HCT116 (cell line): ENCODE data around the gene SMIM44. TPM values are rescaled to one million over a fixed set of nuclear protein-coding genes. Genes with fewer than 3 reads are reported as not detected.
A peak's percentile ranks its signal among the peaks of the same experiment; 100 is the strongest.

Source experiments
- ATAC-seq: fragments of 200-7000 bp; cut with Tn5 transposase; 2 replicates; pipeline ENCODE4 v1.9.1; 2020; ENCODE audit warnings: mild to moderate bottlenecking, moderate library complexity
- BruUV-seq: library from RNA; stranded (reverse); fragments of 400-500 nt; replicated peaks from 2 replicates; lab custom pipeline; 2021; lab: Mats Ljungman, UMichigan
- CTCF ChIA-PET: fragments of 300-600 bp; sonication (Branson Sonifier 250); formaldehyde crosslinking; loops from one replicate; lab custom pipeline; 2021; ENCODE audit warnings: antibody characterized with exemption; lab: Charles Lee
- POLR2A ChIA-PET: fragments of 300-600, 350-600 bp; sonication (Branson Sonifier 250); formaldehyde crosslinking; loops from one replicate; lab custom pipeline; 2021; ENCODE audit warnings: antibody characterized with exemption; lab: Charles Lee
- RAD21 ChIA-PET, 2 experiments: fragments of 300-600 bp; sonication (Branson Sonifier 250); formaldehyde crosslinking; loops; one replicate each; lab custom pipeline; 2023; ENCODE audit warnings: low total read pairs in 2 of 2; ENCODE audit not compliant: uncharacterized antibody in 2 of 2, unreplicated experiment in 2 of 2, low non-redundant PET in 1 of 2; lab: Charles Lee
- DNase-seq: peaks from one replicate; pipeline ENCODE4 v3.0.0-alpha.2; 2010; ENCODE audit warnings: low read depth, low spot score
- H2AFZ ChIP-seq: fragments of 200-600 bp; shearing (Covaris generic), sonication (generic); 2 replicates; pipeline ENCODE4 v1.6.1; 2017; ENCODE audit warnings: low read depth, mixed run types, mixed read lengths, antibody characterized with exemption, low read length; ENCODE audit not compliant: poor library complexity, severe bottlenecking
- H3K27ac ChIP-seq: 2 replicates; pipeline ENCODE4 v1.5.1; 2012; ENCODE audit warnings: low read depth, low read length
- H3K27me3 ChIP-seq: fragments of 200-600 bp; sonication (generic); 2 replicates; pipeline ENCODE4 v1.6.1; 2016; ENCODE audit warnings: mixed run types, low read length, mixed read lengths; ENCODE audit not compliant: insufficient read depth
- H3K36me3 ChIP-seq, 2 experiments: fragments of 200-500 bp in 1 of 2; fragments of 200-600 bp in 1 of 2; sonication (Bioruptor generic) in 1 of 2; sonication (generic) in 1 of 2; 2 replicates each; pipeline versions ENCODE4 v1.5.1 to v1.6.1; 2014 to 2016; ENCODE audit warnings: low read length in 2 of 2, inconsistent platforms in 1 of 2, mixed read lengths in 1 of 2, mixed run types in 1 of 2; ENCODE audit not compliant: insufficient read depth in 2 of 2, control insufficient read depth in 1 of 2
- H3K4me1 ChIP-seq, 2 experiments: fragments of 200-600 bp in 1 of 2; sonication (generic) in 1 of 2; 2 replicates each; pipeline versions ENCODE4 v1.5.1 to v1.6.1; 2012 to 2017; ENCODE audit warnings: low read length in 2 of 2, inconsistent platforms in 1 of 2, mild to moderate bottlenecking in 1 of 2, mixed read lengths in 1 of 2, mixed run types in 1 of 2, moderate library complexity in 1 of 2; ENCODE audit not compliant: insufficient read depth in 2 of 2, control insufficient read depth in 1 of 2
- H3K4me2 ChIP-seq: fragments of 200-600 bp; sonication (generic); 2 replicates; pipeline ENCODE4 v1.6.1; 2017; ENCODE audit warnings: mixed run types, low read length, mixed read lengths
- H3K4me3 ChIP-seq, 2 experiments: fragments of 200-600 bp in 1 of 2; sonication (generic) in 1 of 2; replicated peaks in 1 of 2; 2 replicates each; pipeline ENCODE4 v1.5.1; 2011 to 2016; ENCODE audit warnings: low read length in 2 of 2, control low read depth in 1 of 2, low read depth in 1 of 2, mild to moderate bottlenecking in 1 of 2, mixed read lengths in 1 of 2, mixed run types in 1 of 2
- H3K79me2 ChIP-seq: fragments of 200-600 bp; sonication (generic); 2 replicates; pipeline ENCODE4 v1.6.1; 2017; ENCODE audit warnings: mild to moderate bottlenecking, mixed run types, low read length, moderate library complexity, mixed read lengths; ENCODE audit not compliant: insufficient read depth
- H3K9ac ChIP-seq: fragments of 200-600 bp; sonication (generic); 2 replicates; pipeline ENCODE4 v1.6.1; 2016; ENCODE audit warnings: low read length, mixed read lengths
- H3K9me2 ChIP-seq: fragments of 200-600 bp; sonication (generic), shearing (Covaris generic); 2 replicates; pipeline ENCODE4 v1.6.1; 2017; ENCODE audit warnings: mixed run types, mild to moderate bottlenecking, moderate library complexity; ENCODE audit not compliant: insufficient read depth
- H3K9me3 ChIP-seq, 2 experiments: fragments of 200-500 bp in 1 of 2; fragments of 200-600 bp in 1 of 2; sonication (Bioruptor generic) in 1 of 2; sonication (generic) in 1 of 2; 2 replicates each; pipeline ENCODE4 v1.6.1; 2014 to 2017; ENCODE audit warnings: low read length in 2 of 2, mixed read lengths in 2 of 2, inconsistent platforms in 1 of 2, low read depth in 1 of 2, mild to moderate bottlenecking in 1 of 2, mixed run types in 1 of 2, moderate library complexity in 1 of 2; ENCODE audit not compliant: control insufficient read depth in 1 of 2, insufficient read depth in 1 of 2
- H4K20me1 ChIP-seq: fragments of 200-600 bp; sonication (generic), shearing (Covaris generic); 2 replicates; pipeline ENCODE4 v1.6.1; 2017; ENCODE audit warnings: mixed run types, mild to moderate bottlenecking, moderate library complexity; ENCODE audit not compliant: insufficient read depth
- ZFX ChIP-seq: fragments of 450-650 bp; IDR thresholded peaks from 2 replicates; pipeline ENCODE4 v1.6.1; 2017
- intact Hi-C: fragments of 100-400 bp; cut with micrococcal nuclease; formaldehyde crosslinking; loops from 2 replicates; pipeline ENCODE4 v1.10.0; 2022
- total RNA-seq: library from RNA; stranded (reverse); gene quantifications from one replicate; pipeline ENCODE4 v1.2.1, GENCODE V29; 2021; ENCODE audit not compliant: unreplicated experiment
- TF ChIP-seq, protein P1 (sequence below), 3 experiments: fragments of 200-600 bp in 1 of 3; sonication (generic) in 1 of 3; IDR thresholded peaks in 2 of 3; conservative IDR thresholded peaks in 1 of 3; 2 replicates each; pipeline ENCODE4 v1.5.1; 2012 to 2017; ENCODE audit warnings: low read depth in 2 of 3, low read length in 2 of 3, antibody characterized with exemption in 1 of 3, borderline replicate concordance in 1 of 3, control low read depth in 1 of 3, mild to moderate bottlenecking in 1 of 3, mixed read lengths in 1 of 3, mixed run types in 1 of 3, moderate library complexity in 1 of 3; ENCODE audit not compliant: insufficient read depth in 1 of 3

The SMIM44 gene
- total RNA-seq, 1 experiment from 2014 or later, result not detected

- no peak for DNase-seq
- BruUV-seq, result no TSS peak
- peaks cover 2 to 12% of the 10 kb centered on the region in 2 experiments; a peak in 2 of 4 replicates for H3K36me3 ChIP-seq
- intact Hi-C loops, result no loop called here
- POLR2A ChIA-PET, result no interaction called here
- ATAC-seq, result no peak; the same call in 1 of the 2 replicates
- H3K9me2 ChIP-seq, result no peaks in the 10 kb centered on the region
- no peaks in the 10 kb centered on the region for H3K27me3 ChIP-seq
- peaks cover 54% of the 10 kb centered on the region for H3K79me2 ChIP-seq
- peak overlapping the region; percentile 83 to 91 for H3K4me3 ChIP-seq
- RAD21 ChIA-PET, result interaction anchor here in 1 of 2 experiments (0.6 kb wide), 1 partner anchor 206 kb away, joined by 5 read pairs; no protein-coding TSS in a partner anchor
- peak overlapping the region; percentile 99 for H3K4me2 ChIP-seq
- H4K20me1 ChIP-seq, result no peaks in the 10 kb centered on the region
- TF ChIP-seq ZFX, result peak; percentile 57; the same call in 1 of the 2 replicates
- TF ChIP-seq, protein P1, sequence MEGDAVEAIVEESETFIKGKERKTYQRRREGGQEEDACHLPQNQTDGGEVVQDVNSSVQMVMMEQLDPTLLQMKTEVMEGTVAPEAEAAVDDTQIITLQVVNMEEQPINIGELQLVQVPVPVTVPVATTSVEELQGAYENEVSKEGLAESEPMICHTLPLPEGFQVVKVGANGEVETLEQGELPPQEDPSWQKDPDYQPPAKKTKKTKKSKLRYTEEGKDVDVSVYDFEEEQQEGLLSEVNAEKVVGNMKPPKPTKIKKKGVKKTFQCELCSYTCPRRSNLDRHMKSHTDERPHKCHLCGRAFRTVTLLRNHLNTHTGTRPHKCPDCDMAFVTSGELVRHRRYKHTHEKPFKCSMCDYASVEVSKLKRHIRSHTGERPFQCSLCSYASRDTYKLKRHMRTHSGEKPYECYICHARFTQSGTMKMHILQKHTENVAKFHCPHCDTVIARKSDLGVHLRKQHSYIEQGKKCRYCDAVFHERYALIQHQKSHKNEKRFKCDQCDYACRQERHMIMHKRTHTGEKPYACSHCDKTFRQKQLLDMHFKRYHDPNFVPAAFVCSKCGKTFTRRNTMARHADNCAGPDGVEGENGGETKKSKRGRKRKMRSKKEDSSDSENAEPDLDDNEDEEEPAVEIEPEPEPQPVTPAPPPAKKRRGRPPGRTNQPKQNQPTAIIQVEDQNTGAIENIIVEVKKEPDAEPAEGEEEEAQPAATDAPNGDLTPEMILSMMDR (IDR thresholded peaks at IDR 0.05 in 2 of 3, conservative IDR thresholded peaks at IDR 0.05 in 1 of 3; ENCODE audit: borderline replicate concordance in 1 of 3, insufficient read depth in 1 of 3, low read depth in 2 of 3, low read length in 2 of 3), result no peak
- peaks cover 23 to 40% of the 10 kb centered on the region in 2 experiments for H3K4me1 ChIP-seq
- no peaks in the 10 kb centered on the region for H3K9me3 ChIP-seq
- H3K9ac ChIP-seq, result peak overlapping the region; percentile 94
- H2AFZ ChIP-seq, result no peak overlapping the region
- CTCF ChIA-PET, result no interaction called here
- H3K27ac ChIP-seq, result peak overlapping the region; percentile 93
Observed at GRCh38 chr19:3506384-3507340, 23.4 kb upstream of the SMIM44 start.
